H1 (cell line): ENCODE measurements around the gene NDUFAF7. TPM values are rescaled to one million over a fixed set of nuclear protein-coding genes. Genes with fewer than 3 reads are reported as not detected.

Experiments used
- CTCF ChIA-PET: fragments of 300-600 bp; sonication (Branson Sonifier 250); formaldehyde crosslinking; loops from one replicate; lab custom pipeline; 2021; ENCODE audit not compliant: partially characterized antibody; lab: Charles Lee
- POLR2A ChIA-PET: fragments of 300-600 bp; sonication (Branson Sonifier 250); formaldehyde crosslinking; loops from one replicate; lab custom pipeline; 2021; ENCODE audit warnings: inconsistent platforms; ENCODE audit not compliant: partially characterized antibody; lab: Charles Lee
- DNase-seq, 2 experiments: peaks; one replicate each; pipeline versions ENCODE4 v3.0.0 to v3.0.0-alpha.2; 2010 to 2022; ENCODE audit warnings: low spot score in 2 of 2, low read depth in 1 of 2, mixed read lengths in 1 of 2
- FAIRE-seq: peaks from 2 replicates; lab custom pipeline; 2011; peaks lifted over from hg19 to GRCh38; lab: Jason Lieb, UNC
- H2AFZ ChIP-seq: 2 replicates; pipeline ENCODE4 v1.8.1; 2012; ENCODE audit warnings: low read length, inconsistent platforms
- H2AK5ac ChIP-seq: 2 replicates; pipeline ENCODE4 v1.6.1; 2013; ENCODE audit warnings: low read depth, low read length
- H2BK120ac ChIP-seq: replicated peaks from 2 replicates; pipeline ENCODE3; 2013; ENCODE audit warnings: low read depth, low read length, inconsistent platforms
- H2BK12ac ChIP-seq: 2 replicates; pipeline ENCODE4 v1.6.1; 2013; ENCODE audit warnings: low read depth, low read length
- H2BK15ac ChIP-seq: 2 replicates; pipeline ENCODE4 v1.6.1; 2013; ENCODE audit warnings: low read length
- H2BK20ac ChIP-seq: 2 replicates; pipeline ENCODE4 v1.6.1; 2013; ENCODE audit warnings: low read length
- H2BK5ac ChIP-seq: 2 replicates; pipeline ENCODE4 v1.6.1; 2013; ENCODE audit warnings: low read depth, low read length
- H3K14ac ChIP-seq: 2 replicates; pipeline ENCODE4 v1.6.1; 2013; ENCODE audit warnings: inconsistent platforms; ENCODE audit not compliant: insufficient read length
- H3K18ac ChIP-seq: 2 replicates; pipeline ENCODE4 v1.6.1; 2013; ENCODE audit warnings: low read length; ENCODE audit errors: extremely low read depth
- H3K23ac ChIP-seq: 2 replicates; pipeline ENCODE4 v1.6.1; 2013; ENCODE audit warnings: inconsistent platforms; ENCODE audit not compliant: insufficient read length
- H3K23me2 ChIP-seq: 2 replicates; pipeline ENCODE4 v1.6.1; 2013; ENCODE audit warnings: low read depth, low read length
- H3K27ac ChIP-seq: 2 replicates; pipeline ENCODE4 v1.6.1; 2011; ENCODE audit warnings: low read depth, low read length, inconsistent platforms
- H3K27me3 ChIP-seq, 4 experiments: replicated peaks in 1 of 4; 1 replicate in 1 of 4; 2 replicates in 3 of 4; pipeline versions ENCODE4 v1.6.1 to v1.8.1; 2011 to 2013; ENCODE audit warnings: low read length in 3 of 4, mild to moderate bottlenecking in 3 of 4, inconsistent platforms in 2 of 4, mixed read lengths in 2 of 4, moderate library complexity in 1 of 4; ENCODE audit not compliant: control insufficient read depth in 3 of 4, insufficient read depth in 3 of 4; ENCODE audit errors: extremely low read depth in 1 of 4
- H3K36me3 ChIP-seq, 4 experiments: 2 replicates each; pipeline versions ENCODE4 v1.6.1 to v1.8.1; 2011 to 2013; ENCODE audit warnings: mild to moderate bottlenecking in 4 of 4, low read length in 3 of 4, moderate library complexity in 2 of 4, control low read depth in 1 of 4, inconsistent platforms in 1 of 4; ENCODE audit not compliant: insufficient read depth in 4 of 4, control insufficient read depth in 2 of 4
- H3K4ac ChIP-seq: replicated peaks from 2 replicates; pipeline ENCODE3; 2013; ENCODE audit warnings: low read length, low read depth, mixed read lengths, inconsistent platforms; ENCODE audit not compliant: insufficient read length
- H3K4me1 ChIP-seq, 4 experiments: replicated peaks in 1 of 4; 1 replicate in 1 of 4; 2 replicates in 3 of 4; pipeline versions ENCODE4 v1.6.1 to v1.8.1; 2011 to 2013; ENCODE audit warnings: low read length in 3 of 4, inconsistent platforms in 2 of 4, mixed read lengths in 1 of 4; ENCODE audit not compliant: insufficient read depth in 4 of 4, control insufficient read depth in 3 of 4
- H3K4me2 ChIP-seq, 2 experiments: 2 replicates each; pipeline versions ENCODE4 v1.6.1 to v1.8.1; 2011 to 2013; ENCODE audit warnings: low read depth in 2 of 2, low read length in 2 of 2, control low read depth in 1 of 2, inconsistent platforms in 1 of 2, mild to moderate bottlenecking in 1 of 2; ENCODE audit not compliant: insufficient read depth in 1 of 2
- H3K4me3 ChIP-seq, 4 experiments: fragments of 200-600, 300-600 bp in 1 of 4; sonication (generic), shearing (Covaris generic), sonication (Bioruptor Twin) in 1 of 4; 2 replicates each; pipeline versions ENCODE4 v1.5.1 to v1.8.1; 2011 to 2016; ENCODE audit warnings: low read length in 4 of 4, low read depth in 3 of 4, control low read depth in 2 of 4, inconsistent platforms in 2 of 4, mild to moderate bottlenecking in 2 of 4, mixed read lengths in 1 of 4, moderate library complexity in 1 of 4; ENCODE audit not compliant: insufficient read depth in 2 of 4; ENCODE audit errors: extremely low read depth in 1 of 4
- H3K56ac ChIP-seq: replicated peaks from 2 replicates; pipeline ENCODE3; 2013; ENCODE audit warnings: low read depth, mild to moderate bottlenecking, mixed read lengths, low read length, inconsistent platforms; ENCODE audit not compliant: insufficient read length
- H3K79me1 ChIP-seq: 2 replicates; pipeline ENCODE4 v1.6.1; 2013; ENCODE audit warnings: low read depth, low read length, control low read depth
- H3K79me2 ChIP-seq, 2 experiments: 2 replicates each; pipeline versions ENCODE4 v1.6.1 to v1.8.1; 2012 to 2013; ENCODE audit warnings: low read length in 2 of 2, mild to moderate bottlenecking in 2 of 2, inconsistent platforms in 1 of 2; ENCODE audit not compliant: insufficient read depth in 2 of 2, control insufficient read depth in 1 of 2
- H3K9ac ChIP-seq, 4 experiments: replicated peaks in 1 of 4; 1 replicate in 1 of 4; 2 replicates in 3 of 4; pipeline versions ENCODE4 v1.6.1 to v1.8.1; 2011 to 2013; ENCODE audit warnings: low read depth in 3 of 4, low read length in 3 of 4, control low read depth in 2 of 4, mild to moderate bottlenecking in 2 of 4, moderate library complexity in 2 of 4, inconsistent platforms in 1 of 4; ENCODE audit errors: extremely low read depth in 1 of 4
- H3K9me3 ChIP-seq, 2 experiments: 2 replicates each; pipeline versions ENCODE4 v1.6.1 to v1.8.1; 2012 to 2013; ENCODE audit warnings: mild to moderate bottlenecking in 2 of 2, moderate library complexity in 2 of 2, control low read depth in 1 of 2, inconsistent platforms in 1 of 2, low read depth in 1 of 2, low read length in 1 of 2, mixed read lengths in 1 of 2; ENCODE audit not compliant: insufficient read depth in 2 of 2
- H4K20me1 ChIP-seq, 2 experiments: replicated peaks in 1 of 2; 2 replicates each; pipeline versions ENCODE3 to v1.8.1; 2011 to 2013; ENCODE audit warnings: inconsistent platforms in 2 of 2, low read length in 2 of 2, mild to moderate bottlenecking in 1 of 2; ENCODE audit not compliant: insufficient read depth in 2 of 2, control insufficient read depth in 1 of 2
- H4K5ac ChIP-seq: 2 replicates; pipeline ENCODE4 v1.6.1; 2013; ENCODE audit warnings: low read length, low read depth, mixed read lengths, inconsistent platforms; ENCODE audit not compliant: insufficient read length
- H4K8ac ChIP-seq: 2 replicates; pipeline ENCODE4 v1.8.0; 2013; ENCODE audit warnings: mild to moderate bottlenecking, moderate library complexity, low read length, inconsistent platforms; ENCODE audit not compliant: insufficient read depth; ENCODE audit errors: extremely low read depth
- H4K91ac ChIP-seq: replicated peaks from 2 replicates; pipeline ENCODE3; 2013; ENCODE audit warnings: low read length, mixed read lengths, inconsistent platforms; ENCODE audit not compliant: insufficient read length
- EGR1 ChIP-seq: IDR thresholded peaks from 2 replicates; pipeline ENCODE4 v1.6.1; 2011; ENCODE audit warnings: low read depth, low read length, borderline replicate concordance
- NANOG ChIP-seq: IDR thresholded peaks from 2 replicates; pipeline ENCODE4 v1.6.1; 2011; ENCODE audit warnings: low read length, low read depth, mild to moderate bottlenecking, inconsistent platforms; ENCODE audit not compliant: insufficient read depth, poor library complexity, severe bottlenecking
- POLR2A ChIP-seq, 2 experiments: IDR thresholded peaks; 1 replicate in 1 of 2; 2 replicates in 1 of 2; pipeline ENCODE4 v1.6.1; 2011; ENCODE audit warnings: low read depth in 2 of 2, low read length in 2 of 2, mild to moderate bottlenecking in 2 of 2; ENCODE audit errors: control extremely low read depth in 1 of 2
- WGBS, 2 experiments: shearing (Covaris generic) in 1 of 2; methylation state at CpG; one replicate each; pipeline versions ENCODE4 v1.1.6 to v1.1.7; 2013 to 2015; ENCODE audit warnings: low lambda C conversion rate in 2 of 2, mixed read lengths in 2 of 2, inconsistent platforms in 1 of 2, low coverage in 1 of 2, missing lambda C conversion rate in 1 of 2; ENCODE audit not compliant: insufficient replicate concordance in 2 of 2, insufficient coverage in 1 of 2, insufficient read length in 1 of 2; ENCODE audit errors: extremely low coverage in 1 of 2, missing lambda C conversion rate in 1 of 2; 5-methylcytosine and 5-hydroxymethylcytosine counted together
- polyA plus RNA-seq, 7 experiments: library from polyadenylated mRNA; depleted of rRNA in 3 of 7; stranded (reverse) in 5 of 7; unstranded in 2 of 7; fragments of >200 nt in 5 of 7; fragments of 200-250 nt in 2 of 7; gene quantifications; 1 replicate in 5 of 7; 2 replicates in 1 of 7; 4 replicates in 1 of 7; pipeline versions ENCODE4 v1.2.1 to v1.2.3, GENCODE V29; 2011 to 2013; ENCODE audit warnings: missing spikeins in 2 of 7, mixed read lengths in 2 of 7
- total RNA-seq: library from RNA; stranded (reverse); fragmentation: NEBNext Ultra II Directional; extraction: Animal tissue kit (Norgen Biotek cat#: 25700); gene quantifications from 2 replicates; pipeline ENCODE4 v1.2.1, GENCODE V29; 2021

NDUFAF7 gene
- total and polyA plus RNA-seq, 2 of the 8 experiments (the other 6 are each of a cell fraction or from before 2014, with no cell fraction given): 50.2 to 56.0 TPM

DNA sequence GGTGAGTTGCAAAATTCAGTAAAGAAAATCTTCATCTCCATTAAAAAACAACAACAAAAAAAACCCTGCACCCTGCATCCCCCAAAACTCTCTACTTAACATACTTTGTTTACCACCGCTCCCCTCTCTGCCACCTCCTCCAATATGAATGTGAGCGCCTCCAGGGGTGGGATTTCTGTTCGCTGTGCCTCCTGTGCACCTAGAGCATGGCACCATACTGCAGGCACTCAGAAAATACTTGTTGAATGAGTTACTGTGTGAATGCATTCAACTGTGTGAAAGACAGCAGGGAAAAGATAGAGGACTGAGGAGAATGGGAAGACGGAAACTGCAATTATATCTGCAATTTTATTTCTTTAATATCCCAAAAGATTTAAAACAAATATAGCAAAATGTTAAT, 4.6 kb upstream of the NDUFAF7 start:
- 41% methylated on average over 4 of the region's 4 CpGs; no CpG with 5 or more reads in 1 of the 2 experiments for WGBS, 2 experiments
- Histone ChIP-seq H3K36me3 (peaks cover 8 to 64% (median 38%) of the 10 kb centered on the region in 4 experiments; a peak in 7 of 8 replicates), H3K4me2 (peak overlapping the region; percentile 63 to 99), H4K8ac (no peak overlapping the region), H3K27me3 (no peaks in the 10 kb centered on the region), H3K27ac (no peak overlapping the region), H2BK120ac (no peak overlapping the region), H4K91ac (no peak overlapping the region), H3K14ac (no peak overlapping the region), H4K20me1 (peaks cover 0 to 8% of the 10 kb centered on the region in 2 experiments), H3K23me2 (peaks cover 11% of the 10 kb centered on the region), H3K9me3 (no peaks in the 10 kb centered on the region), H2BK15ac (no peak overlapping the region), H3K79me2 (peaks cover 45 to 90% of the 10 kb centered on the region in 2 experiments), H3K4ac (no peak overlapping the region), H4K5ac (peak overlapping the region; percentile 85), H3K56ac (no peak overlapping the region), H2AFZ (no peak overlapping the region), H2BK12ac (no peak overlapping the region), H3K4me1 (peaks cover 4 to 15% (median 9%) of the 10 kb centered on the region in 4 experiments), H2AK5ac (no peak overlapping the region), H3K79me1 (peaks cover 6% of the 10 kb centered on the region; the same call in 1 of the 2 replicates), H2BK20ac (no peak overlapping the region), H3K9ac (no peak overlapping the region), H2BK5ac (0 out of 2 replicates have a peak overlapping the region, but pooled peaks have one; percentile 19), H3K18ac (no peak overlapping the region; the same call in 1 of the 2 replicates), H3K23ac (no peak overlapping the region), H3K4me3 (peak overlapping the region in 3 of 4 experiments; percentile 5 to 56 (median 38); a peak in 3 of 8 replicates)
- peak in 1 of 2 experiments; percentile 30; a peak in 1 of 3 replicates for TF ChIP-seq POLR2A (IDR thresholded peaks at IDR 0.05; ENCODE audit: control extremely low read depth in 1 of 2, low read depth in 2 of 2, low read length in 2 of 2)
- TF ChIP-seq NANOG: no peak
- no peak for TF ChIP-seq EGR1
- ChIA-PET POLR2A (interaction anchor here (0.7 to 1.1 kb wide), 2 partner anchors 28 to 1392 kb away, joined by 3 read pairs; no protein-coding TSS in a partner anchor), CTCF (interaction anchor here (0.8 kb wide), 1 partner anchor 58 kb away, joined by 5 read pairs; no protein-coding TSS in a partner anchor)
- no peak for DNase-seq
- FAIRE-seq: no peak
